CD4-positive, CD25-positive, alpha-beta regulatory T cell (primary cell): Measurements from ENCODE around the gene CIB4. TPM values are rescaled to one million over a fixed set of nuclear protein-coding genes. Genes with fewer than 3 reads are reported as not detected.
A peak's percentile ranks its signal among the peaks of the same experiment; 100 is the strongest.

Experiments used
- ATAC-seq, 2 donors: fragments of 150-1000 bp; cut with Tn5 transposase; one replicate each; pipeline ENCODE4 v1.10.0; 2021; ENCODE audit warnings: low read depth in 2 of 2, moderate number of reproducible peaks in 2 of 2, moderate library complexity in 1 of 2
- DNase-seq, 3 donors: peaks; one replicate each; pipeline versions ENCODE4 v3.0.0 to v3.0.0-alpha.2; 2012 to 2022; ENCODE audit warnings: mixed read lengths in 1 of 3
- H3K27ac ChIP-seq: one replicate; pipeline ENCODE4 v1.7.0; 2013; ENCODE audit warnings: mild to moderate bottlenecking, low read length; ENCODE audit not compliant: insufficient read depth, poor library complexity, severe bottlenecking
- H3K27me3 ChIP-seq: one replicate; pipeline ENCODE4 v1.7.0; 2013; ENCODE audit warnings: low read length; ENCODE audit not compliant: control insufficient read depth, insufficient read depth
- H3K36me3 ChIP-seq: one replicate; pipeline ENCODE4 v1.7.0; 2013; ENCODE audit warnings: mild to moderate bottlenecking, low read length, moderate library complexity; ENCODE audit not compliant: control insufficient read depth, insufficient read depth
- H3K4me1 ChIP-seq: 2 replicates; pipeline ENCODE4 v1.7.0; 2013; ENCODE audit warnings: mild to moderate bottlenecking, low read length; ENCODE audit not compliant: insufficient read depth, control insufficient read depth, poor library complexity, severe bottlenecking
- H3K4me3 ChIP-seq: one replicate; pipeline ENCODE4 v1.7.0; 2013; ENCODE audit warnings: low read depth, mild to moderate bottlenecking, low read length, moderate library complexity
- H3K9me3 ChIP-seq, 2 experiments: 1 replicate in 1 of 2; 2 replicates in 1 of 2; pipeline ENCODE4 v1.7.0; 2013; ENCODE audit warnings: low read length in 2 of 2, mild to moderate bottlenecking in 1 of 2, moderate library complexity in 1 of 2; ENCODE audit not compliant: control insufficient read depth in 2 of 2
- H3K27ac Mint-ChIP-seq, 3 donors: one replicate each; pipeline ENCODE4 v1.8.0; 2020 to 2022; ENCODE audit warnings: mild to moderate bottlenecking in 3 of 3, mixed read lengths in 3 of 3, moderate library complexity in 2 of 3
- H3K27me3 Mint-ChIP-seq: one replicate; pipeline ENCODE4 v1.8.0; 2022; ENCODE audit warnings: mild to moderate bottlenecking, mixed read lengths
- H3K36me3 Mint-ChIP-seq: one replicate; pipeline ENCODE4 v1.8.0; 2020; ENCODE audit warnings: mixed read lengths
- H3K4me1 Mint-ChIP-seq, 4 donors: one replicate each; pipeline ENCODE4 v1.8.0; 2020 to 2022; ENCODE audit warnings: mixed read lengths in 4 of 4, mild to moderate bottlenecking in 1 of 4
- H3K4me3 Mint-ChIP-seq, 4 donors: one replicate each; pipeline ENCODE4 v1.8.0; 2020 to 2022; ENCODE audit warnings: mild to moderate bottlenecking in 4 of 4, mixed read lengths in 4 of 4, moderate library complexity in 3 of 4
- H3K9me3 Mint-ChIP-seq, 7 donors: one replicate each; pipeline ENCODE4 v1.8.0; 2020 to 2022; ENCODE audit warnings: mixed read lengths in 7 of 7, mild to moderate bottlenecking in 3 of 7, moderate library complexity in 2 of 7
- polyA plus RNA-seq, 4 donors: library from polyadenylated mRNA; unstranded; fragments of 300-500 nt; fragmentation: Illumina TruSeq; gene quantifications; one replicate each; pipeline ENCODE4 v1.2.3, GENCODE V29; 2021
- total RNA-seq: library from RNA; stranded (reverse); gene quantifications from one replicate; pipeline ENCODE4 v1.2.3, GENCODE V29; 2022

Gene CIB4
- total and polyA plus RNA-seq, 5 donors from 2014 or later, result not detected

DNA sequence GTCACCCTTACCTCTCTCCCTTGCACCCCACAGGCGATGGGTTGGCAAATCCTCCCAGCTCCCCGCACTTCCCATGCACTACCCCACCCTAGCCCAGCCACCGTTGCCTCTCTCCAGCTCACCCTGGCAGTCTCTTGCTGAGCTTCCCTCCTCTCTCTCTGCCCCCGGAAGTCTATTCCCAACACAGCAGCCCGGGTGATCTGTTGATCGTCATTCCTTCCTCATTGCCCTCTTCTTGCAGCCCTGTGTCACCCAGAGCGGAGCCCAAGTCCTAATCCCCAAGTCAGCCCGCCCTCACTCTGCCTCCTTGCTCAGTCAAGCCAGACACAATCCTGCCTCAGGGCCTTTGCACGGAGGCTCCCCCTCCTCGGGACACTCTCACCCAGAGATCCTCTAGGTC, 55.2 kb downstream of the CIB4 start:
- DNase-seq, result no peak
- H3K4me1 Mint-ChIP-seq, result no peaks in the 10 kb centered on the region
- H3K4me3 Mint-ChIP-seq, result no peak overlapping the region
- no peaks in the 10 kb centered on the region for H3K36me3 Mint-ChIP-seq
- no peaks in the 10 kb centered on the region for H3K4me1 ChIP-seq
- H3K9me3 Mint-ChIP-seq, result peaks cover 0 to 3% (median 0%) of the 10 kb centered on the region in 7 donors
- H3K27me3 Mint-ChIP-seq, result peaks cover 27% of the 10 kb centered on the region
- ATAC-seq, result no peak
- no peak overlapping the region for H3K4me3 ChIP-seq
- no peaks in the 10 kb centered on the region for H3K27me3 ChIP-seq
- no peaks in the 10 kb centered on the region for H3K9me3 ChIP-seq
- H3K27ac Mint-ChIP-seq, result peak overlapping the region in 1 of 3 donors; percentile 55
- no peaks in the 10 kb centered on the region for H3K36me3 ChIP-seq
- no peak overlapping the region for H3K27ac ChIP-seq

DNA sequence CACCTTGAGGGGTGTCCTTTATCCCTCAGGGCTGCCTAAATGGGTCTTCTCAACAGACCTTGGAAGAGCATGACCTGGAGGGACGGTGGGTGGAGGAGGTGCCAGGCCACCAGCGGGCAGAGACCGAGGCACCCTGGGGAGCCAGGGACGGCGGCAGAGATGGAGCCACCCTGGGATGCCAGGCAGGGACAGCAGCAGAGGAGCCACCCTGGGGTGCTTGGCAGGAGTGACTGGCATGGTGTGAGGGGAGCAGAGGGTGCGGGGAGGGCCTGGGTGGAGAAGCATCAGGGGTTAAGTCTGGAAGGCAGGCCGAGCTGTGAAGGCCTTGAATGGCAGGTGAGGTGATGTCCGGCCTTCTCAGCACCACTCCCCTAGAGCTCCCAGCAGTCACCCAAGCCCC, 56.1 kb downstream of the CIB4 start:
- H3K27ac Mint-ChIP-seq, result no peak overlapping the region
- H3K27me3 ChIP-seq, result no peaks in the 10 kb centered on the region
- H3K4me1 ChIP-seq, result no peaks in the 10 kb centered on the region
- no peak overlapping the region for H3K4me3 Mint-ChIP-seq
- no peaks in the 10 kb centered on the region for H3K36me3 ChIP-seq
- no peaks in the 10 kb centered on the region for H3K4me1 Mint-ChIP-seq
- no peaks in the 10 kb centered on the region for H3K36me3 Mint-ChIP-seq
- H3K9me3 ChIP-seq, result no peaks in the 10 kb centered on the region
- H3K27ac ChIP-seq, result no peak overlapping the region
- peaks cover 27% of the 10 kb centered on the region for H3K27me3 Mint-ChIP-seq
- no peaks in the 10 kb centered on the region for H3K9me3 Mint-ChIP-seq
- no peak for DNase-seq
- no peak for ATAC-seq
- no peak overlapping the region for H3K4me3 ChIP-seq

DNA sequence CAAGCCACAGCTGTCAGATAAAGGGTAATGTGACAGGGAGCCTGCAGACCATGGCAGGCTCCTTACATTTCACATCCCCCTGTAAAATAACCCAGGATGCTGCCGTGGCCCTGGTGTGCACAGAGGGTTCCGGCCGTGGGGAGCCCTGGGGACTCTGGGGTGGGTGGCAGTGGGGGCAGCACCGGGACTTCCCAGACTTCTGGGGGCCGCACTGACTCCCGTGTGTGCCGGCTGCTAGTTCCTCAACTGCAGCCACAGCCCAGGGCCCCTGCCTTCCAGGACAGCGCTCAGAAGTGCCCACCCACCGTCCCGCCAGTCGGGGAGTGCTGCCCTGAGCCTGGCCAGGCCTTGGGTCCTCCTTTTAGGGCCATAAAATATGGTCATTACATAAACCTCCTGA, 56.5 kb downstream of the CIB4 start:
- H3K4me3 Mint-ChIP-seq, result no peak overlapping the region
- no peak overlapping the region for H3K27ac Mint-ChIP-seq
- Histone ChIP-seq H3K4me3 (no peak overlapping the region), H3K36me3 (no peaks in the 10 kb centered on the region), H3K27ac (no peak overlapping the region), H3K27me3 (no peaks in the 10 kb centered on the region), H3K4me1 (no peaks in the 10 kb centered on the region), H3K9me3 (no peaks in the 10 kb centered on the region)
- peaks cover 27% of the 10 kb centered on the region for H3K27me3 Mint-ChIP-seq
- DNase-seq (no peak), ATAC-seq (no peak)
- H3K4me1 Mint-ChIP-seq, result no peaks in the 10 kb centered on the region
- no peaks in the 10 kb centered on the region for H3K9me3 Mint-ChIP-seq
- no peaks in the 10 kb centered on the region for H3K36me3 Mint-ChIP-seq

DNA sequence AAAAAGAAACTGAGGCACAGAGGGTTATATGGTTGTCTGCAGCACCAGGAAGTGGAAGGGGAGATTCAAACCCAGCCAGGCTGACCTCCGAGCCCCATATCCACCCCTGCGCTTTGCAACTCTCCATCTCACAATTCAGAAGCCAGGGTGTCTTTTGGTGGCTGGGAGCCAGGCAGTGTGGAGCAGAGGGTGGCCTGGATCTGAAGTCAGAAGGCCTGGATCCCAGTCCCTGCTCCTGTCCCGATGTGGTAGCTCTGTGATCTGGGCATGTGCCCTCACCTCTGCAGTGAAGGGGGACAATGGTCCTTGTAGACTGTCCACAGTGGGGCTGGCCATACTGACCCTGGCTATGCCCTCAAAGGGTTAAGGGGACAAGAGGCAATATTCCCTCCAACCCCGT, 57.0 kb downstream of the CIB4 start:
- Histone ChIP-seq H3K9me3 (no peaks in the 10 kb centered on the region), H3K27ac (no peak overlapping the region), H3K4me1 (no peaks in the 10 kb centered on the region), H3K4me3 (no peak overlapping the region), H3K36me3 (no peaks in the 10 kb centered on the region), H3K27me3 (no peaks in the 10 kb centered on the region)
- ATAC-seq (no peak), DNase-seq (no peak)
- Mint-ChIP-seq H3K9me3 (no peaks in the 10 kb centered on the region), H3K27ac (peak overlapping the region in 1 of 3 donors; percentile 85), H3K36me3 (no peaks in the 10 kb centered on the region), H3K4me3 (no peak overlapping the region), H3K4me1 (no peaks in the 10 kb centered on the region), H3K27me3 (peaks cover 24% of the 10 kb centered on the region)

- ATAC-seq (no peak), DNase-seq (no peak)
- Mint-ChIP-seq H3K9me3 (no peaks in the 10 kb centered on the region), H3K27ac (peak overlapping the region in 1 of 3 donors; percentile 16), H3K4me3 (no peak overlapping the region), H3K4me1 (no peaks in the 10 kb centered on the region), H3K36me3 (no peaks in the 10 kb centered on the region), H3K27me3 (peaks cover 23% of the 10 kb centered on the region)
- H3K4me1 ChIP-seq, result no peaks in the 10 kb centered on the region
- H3K27me3 ChIP-seq, result no peaks in the 10 kb centered on the region
- H3K9me3 ChIP-seq, result no peaks in the 10 kb centered on the region
- H3K36me3 ChIP-seq, result no peaks in the 10 kb centered on the region
- no peak overlapping the region for H3K4me3 ChIP-seq
- no peak overlapping the region for H3K27ac ChIP-seq
Observed at GRCh38 chr2:26583381-26583911, 57.7 kb downstream of the CIB4 start.

DNA sequence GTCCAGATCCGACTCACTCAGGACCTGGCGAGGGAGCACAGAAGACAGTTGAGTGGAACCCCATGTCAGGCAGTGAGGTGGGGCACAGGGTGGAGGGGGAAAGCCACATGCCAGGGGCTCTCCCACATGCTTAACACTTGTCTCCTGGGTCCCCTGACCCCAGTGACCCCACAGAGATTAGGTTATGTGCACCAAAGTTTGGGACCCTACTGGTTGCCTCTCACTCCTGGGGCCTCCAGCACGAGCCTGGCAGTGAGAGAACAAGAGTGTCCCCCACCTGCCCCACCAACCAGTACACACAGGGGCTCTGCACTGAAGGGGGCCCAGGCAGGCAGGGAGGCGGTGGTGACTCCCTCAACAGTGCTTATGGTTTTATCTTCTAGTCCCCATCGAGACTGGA, 58.3 kb downstream of the CIB4 start:
- Histone ChIP-seq H3K27me3 (no peaks in the 10 kb centered on the region), H3K4me3 (no peak overlapping the region), H3K36me3 (no peaks in the 10 kb centered on the region), H3K9me3 (no peaks in the 10 kb centered on the region), H3K4me1 (no peaks in the 10 kb centered on the region), H3K27ac (no peak overlapping the region)
- H3K4me3 Mint-ChIP-seq, result no peak overlapping the region
- no peak overlapping the region for H3K27ac Mint-ChIP-seq
- no peak for DNase-seq
- H3K4me1 Mint-ChIP-seq, result peaks cover 0 to 2% (median 0%) of the 10 kb centered on the region in 4 donors
- peaks cover 25% of the 10 kb centered on the region for H3K27me3 Mint-ChIP-seq
- no peak for ATAC-seq
- no peaks in the 10 kb centered on the region for H3K9me3 Mint-ChIP-seq
- no peaks in the 10 kb centered on the region for H3K36me3 Mint-ChIP-seq

DNA sequence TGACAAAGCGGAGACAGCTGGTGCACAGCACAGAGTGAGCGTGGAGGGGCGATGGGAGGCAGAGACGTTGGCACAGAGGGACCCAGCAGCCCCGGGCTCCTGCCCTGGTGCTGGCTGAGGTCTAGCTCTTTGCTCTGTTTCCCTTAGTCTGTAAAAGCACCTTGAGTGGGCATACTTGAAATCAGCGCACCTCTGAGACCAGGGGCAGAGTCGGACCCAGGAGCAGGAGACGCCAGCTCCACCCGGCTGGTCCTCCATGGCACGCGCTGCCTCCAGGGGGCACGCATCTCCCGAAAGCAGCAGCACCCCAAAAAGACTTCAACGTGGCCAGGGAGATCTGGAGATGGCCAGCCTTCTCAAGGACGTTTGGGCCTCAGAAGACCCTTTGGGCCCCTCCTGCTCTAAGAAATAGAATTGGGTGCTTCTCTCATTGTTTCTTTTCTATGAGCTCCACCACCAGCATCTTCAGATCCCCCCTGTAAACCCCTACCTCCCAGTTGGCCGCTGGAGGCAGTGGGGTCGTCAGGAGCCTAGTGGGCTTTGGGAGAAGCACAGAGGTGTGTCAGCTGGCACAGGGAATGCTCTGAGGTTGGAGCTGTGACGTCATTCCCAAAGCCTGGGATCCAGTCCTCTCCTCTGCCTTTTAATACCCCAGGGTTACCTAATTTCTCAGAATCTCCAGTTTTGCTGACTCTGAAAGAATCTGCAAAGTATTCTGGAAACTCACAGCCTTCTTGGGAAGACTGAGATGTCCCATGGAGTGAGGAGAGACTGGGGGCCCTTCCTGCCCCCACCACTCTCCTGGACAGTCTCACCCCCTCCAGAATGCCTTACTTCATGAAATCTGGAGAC, 58.9 kb downstream of the CIB4 start:
- H3K27me3 Mint-ChIP-seq, result peaks cover 29% of the 10 kb centered on the region
- H3K9me3 ChIP-seq, result no peaks in the 10 kb centered on the region
- ATAC-seq, result no peak

More for the DNA sequence above, 58.9 kb downstream of the CIB4 start:
- no peak overlapping the region for H3K27ac Mint-ChIP-seq
- no peaks in the 10 kb centered on the region for H3K9me3 Mint-ChIP-seq
- H3K27me3 ChIP-seq, result no peaks in the 10 kb centered on the region
- no peaks in the 10 kb centered on the region for H3K36me3 ChIP-seq
- H3K36me3 Mint-ChIP-seq, result no peaks in the 10 kb centered on the region
- no peaks in the 10 kb centered on the region for H3K4me1 ChIP-seq
- H3K4me3 Mint-ChIP-seq, result no peak overlapping the region
- H3K4me3 ChIP-seq, result no peak overlapping the region
- no peak for DNase-seq
- H3K27ac ChIP-seq, result no peak overlapping the region
- peaks cover 0 to 6% (median 0%) of the 10 kb centered on the region in 4 donors for H3K4me1 Mint-ChIP-seq
